Measurements from ENCODE around the gene CER1.

GRCh38 chr9:14760060-14760459 is 37.5 kb upstream of the CER1 start:
- no peak for TF ChIP-seq PPARA (CRISPR knock-in tag; IDR thresholded peaks at IDR 0.05; ENCODE audit: borderline replicate concordance)
- no peak for TF ChIP-seq ZFP3 (CRISPR knock-in tag; IDR thresholded peaks at IDR 0.05)
- TF ChIP-seq TCF4 (CRISPR knock-in tag; IDR thresholded peaks at IDR 0.05; ENCODE audit: borderline replicate concordance), result no peak
- no peak for TF ChIP-seq RARB (CRISPR knock-in tag; IDR thresholded peaks at IDR 0.05)
- no peak for TF ChIP-seq PATZ1 (CRISPR knock-in tag; IDR thresholded peaks at IDR 0.05; ENCODE audit: borderline replicate concordance)
- no peak for TF ChIP-seq GLIS3 (CRISPR knock-in tag; IDR thresholded peaks at IDR 0.05)
- TF ChIP-seq SNAI2 (CRISPR knock-in tag; IDR thresholded peaks at IDR 0.05), result no peak
- no peak for TF ChIP-seq ZFP30 (CRISPR knock-in tag; IDR thresholded peaks at IDR 0.05)
